ENCODE data around the gene TMEM87A.

The TMEM87A gene

DNA sequence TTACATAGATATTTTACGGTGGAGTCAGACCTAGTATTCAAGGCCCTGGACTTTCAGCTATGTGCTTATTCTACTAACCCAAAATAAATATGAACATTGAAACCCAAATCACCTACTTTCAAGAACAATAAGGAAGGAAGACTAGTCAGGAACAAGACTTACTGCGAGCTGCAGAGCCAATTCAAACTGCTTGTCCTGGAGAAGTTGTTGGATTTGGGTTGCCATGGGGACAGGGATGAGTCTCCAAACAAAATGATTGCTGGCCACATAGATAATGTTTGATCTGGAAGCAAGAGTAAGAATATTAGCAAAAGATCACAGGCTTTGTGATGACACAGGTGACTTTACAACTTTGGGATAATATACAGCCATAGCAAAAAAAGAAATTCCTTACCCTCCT lies 95.2 kb downstream of the TMEM87A start:
- Mint-ChIP-seq H3K36me3 (peaks cover 30 to 67% of the 10 kb centered on the region in 2 donors), H3K4me1 (no peaks in the 10 kb centered on the region), H3K27me3 (no peaks in the 10 kb centered on the region), H3K27ac (no peak overlapping the region), H3K9me3 (no peaks in the 10 kb centered on the region), H3K4me3 (no peak overlapping the region)
- DNase-seq (no peak), ATAC-seq (replicated peaks) (no peak)

- Mint-ChIP-seq H3K27ac (peak overlapping the region; percentile 68), H3K4me3 (no peak overlapping the region), H3K36me3 (peaks cover 33 to 63% of the 10 kb centered on the region in 2 donors), H3K4me1 (peaks cover 4 to 9% of the 10 kb centered on the region in 2 donors), H3K27me3 (no peaks in the 10 kb centered on the region), H3K9me3 (no peaks in the 10 kb centered on the region)
- ATAC-seq (replicated peaks) (no peak), DNase-seq (no peak)
Measured at GRCh38 chr15:42175671-42176070, 97.6 kb downstream of the TMEM87A start.

- H3K27ac Mint-ChIP-seq, result no peak overlapping the region
- ATAC-seq (replicated peaks), result no peak
- H3K4me3 Mint-ChIP-seq, result no peak overlapping the region
- no peaks in the 10 kb centered on the region for H3K27me3 Mint-ChIP-seq
- no peak for DNase-seq
- peaks cover 43 to 55% of the 10 kb centered on the region in 2 donors for H3K36me3 Mint-ChIP-seq
- peaks cover 4 to 9% of the 10 kb centered on the region in 2 donors for H3K4me1 Mint-ChIP-seq
- no peaks in the 10 kb centered on the region for H3K9me3 Mint-ChIP-seq
Measured at GRCh38 chr15:42172475-42172874, 100.8 kb downstream of the TMEM87A start.

- peaks cover 47 to 57% of the 10 kb centered on the region in 2 donors for H3K36me3 Mint-ChIP-seq
- no peaks in the 10 kb centered on the region for H3K27me3 Mint-ChIP-seq
- no peak for DNase-seq
- H3K9me3 Mint-ChIP-seq, result no peaks in the 10 kb centered on the region
- ATAC-seq (replicated peaks), result no peak
- no peak overlapping the region for H3K27ac Mint-ChIP-seq
- H3K4me3 Mint-ChIP-seq, result no peak overlapping the region
- H3K4me1 Mint-ChIP-seq, result peaks cover 4 to 9% of the 10 kb centered on the region in 2 donors
Measured at GRCh38 chr15:42171795-42172194, 101.4 kb downstream of the TMEM87A start.

DNA sequence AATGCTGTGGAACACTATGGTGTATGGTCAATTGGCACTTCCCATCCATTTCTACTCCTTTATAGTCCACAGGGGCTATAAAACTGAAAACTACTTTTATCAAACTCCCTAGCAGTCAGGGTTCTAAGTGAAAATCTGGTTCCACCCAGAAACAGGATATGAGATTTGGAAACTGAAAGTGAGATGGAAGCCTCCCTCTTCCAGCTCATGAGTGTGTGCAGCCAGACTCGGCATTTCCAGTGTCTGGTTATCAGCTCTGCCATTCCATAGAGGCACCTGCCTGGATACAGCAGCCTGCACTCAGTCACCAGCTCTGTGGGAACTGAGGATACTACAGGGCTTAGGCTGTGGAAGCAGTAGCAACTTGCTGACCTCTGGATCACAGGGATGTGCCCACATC lies 102.1 kb downstream of the TMEM87A start:
- no peaks in the 10 kb centered on the region for H3K27me3 Mint-ChIP-seq
- DNase-seq (no peak), ATAC-seq (replicated peaks) (peak; percentile 31 to 55)
- peaks cover 49 to 64% of the 10 kb centered on the region in 2 donors for H3K36me3 Mint-ChIP-seq
- H3K27ac Mint-ChIP-seq, result no peak overlapping the region
- H3K4me1 Mint-ChIP-seq, result peaks cover 4 to 9% of the 10 kb centered on the region in 2 donors
- no peak overlapping the region for H3K4me3 Mint-ChIP-seq
- no peaks in the 10 kb centered on the region for H3K9me3 Mint-ChIP-seq

- H3K27ac Mint-ChIP-seq, result no peak overlapping the region
- no peak overlapping the region for H3K4me3 Mint-ChIP-seq
- H3K9me3 Mint-ChIP-seq, result no peaks in the 10 kb centered on the region
- no peaks in the 10 kb centered on the region for H3K27me3 Mint-ChIP-seq
- ATAC-seq (replicated peaks) (no peak), DNase-seq (no peak)
- peaks cover 1 to 4% of the 10 kb centered on the region in 2 donors for H3K4me1 Mint-ChIP-seq
- peaks cover 52 to 66% of the 10 kb centered on the region in 2 donors for H3K36me3 Mint-ChIP-seq
Measured at GRCh38 chr15:42166225-42166940, 106.8 kb downstream of the TMEM87A start.

- peaks cover 48 to 65% of the 10 kb centered on the region in 2 donors for H3K36me3 Mint-ChIP-seq
- H3K4me1 Mint-ChIP-seq, result no peaks in the 10 kb centered on the region
- no peaks in the 10 kb centered on the region for H3K27me3 Mint-ChIP-seq
- no peak for DNase-seq
- H3K9me3 Mint-ChIP-seq, result no peaks in the 10 kb centered on the region
- no peak overlapping the region for H3K4me3 Mint-ChIP-seq
- no peak overlapping the region for H3K27ac Mint-ChIP-seq
- no peak for ATAC-seq (replicated peaks)
Measured at GRCh38 chr15:42165106-42165505, 108.1 kb downstream of the TMEM87A start.

DNA sequence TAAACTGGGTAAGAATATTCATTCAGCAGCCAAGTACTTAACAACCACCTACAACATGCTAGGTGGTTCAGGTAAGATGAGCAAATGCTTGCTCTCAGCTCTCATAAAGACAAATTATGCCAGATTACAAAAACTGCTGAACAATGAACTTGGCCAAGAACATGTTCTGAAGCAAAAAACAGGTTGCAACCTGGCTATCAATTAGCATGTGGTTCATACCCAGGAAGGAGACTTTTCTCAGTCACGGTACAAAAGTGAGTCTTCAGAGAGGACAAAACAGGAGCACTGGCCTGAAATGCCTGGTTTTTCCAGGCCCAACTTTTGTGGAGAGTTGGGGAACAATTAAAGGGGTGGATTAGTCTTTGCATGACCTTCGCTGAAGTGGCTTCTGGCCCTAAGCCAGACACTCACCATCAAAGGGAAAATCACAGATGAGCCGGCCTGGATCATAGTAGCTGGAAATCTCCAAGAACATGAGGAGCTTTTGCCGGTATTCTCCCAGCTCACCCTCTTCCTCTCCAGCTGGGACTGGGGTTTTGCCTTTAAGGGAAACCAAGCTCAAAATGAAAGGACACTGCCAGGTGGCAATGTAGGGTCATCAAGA lies 109.2 kb downstream of the TMEM87A start:
- Mint-ChIP-seq H3K9me3 (no peaks in the 10 kb centered on the region), H3K4me1 (no peaks in the 10 kb centered on the region), H3K36me3 (peaks cover 45 to 66% of the 10 kb centered on the region in 2 donors), H3K27ac (no peak overlapping the region), H3K27me3 (no peaks in the 10 kb centered on the region), H3K4me3 (no peak overlapping the region)
- DNase-seq (no peak), ATAC-seq (replicated peaks) (no peak)

- H3K27me3 Mint-ChIP-seq, result no peaks in the 10 kb centered on the region
- H3K9me3 Mint-ChIP-seq, result no peaks in the 10 kb centered on the region
- ATAC-seq (replicated peaks) (no peak), DNase-seq (no peak)
- H3K4me1 Mint-ChIP-seq, result peaks cover 0 to 5% of the 10 kb centered on the region in 2 donors
- peaks cover 48 to 73% of the 10 kb centered on the region in 2 donors for H3K36me3 Mint-ChIP-seq
- H3K4me3 Mint-ChIP-seq, result no peak overlapping the region
- H3K27ac Mint-ChIP-seq, result no peak overlapping the region
Measured at GRCh38 chr15:42163291-42163690, 109.9 kb downstream of the TMEM87A start.

All from stimulated activated naive B cell treated with anti-CD40 and anti-IgM and Interleukin-4, amounts not matched to agents 10 μg/mL and 1 μg/mL and 100 μg/mL, for 72 hours (primary cell).